ENCODE measurements around the gene PCDHB14.
"Not testable (repeated sequence)": the region's sequence is repeated elsewhere in the genome, so short reads cannot be mapped to it uniquely, and the experiment has no call there.

The PCDHB14 gene

GRCh38 chr5:141210849-141211248, 12.3 kb upstream of the PCDHB14 start:
- not testable (repeated sequence) for DNase-seq

GRCh38 chr5:141213656-141214339, 9.3 kb upstream of the PCDHB14 start, which contains the start of gene PCDHB13:
Gene PCDHB13, plus strand, starts transcription at chr5:141213919. Its CDS starts 205 bp downstream, at chr5:141214124.
- peak; percentile 2 for DNase-seq

- DNase-seq = not testable (repeated sequence)
Observed at GRCh38 chr5:141214583-141214982, 8.6 kb upstream of the PCDHB14 start.

- DNase-seq = not testable (repeated sequence)
Observed at GRCh38 chr5:141215504-141215903, 7.6 kb upstream of the PCDHB14 start.

GRCh38 chr5:141216035-141216434, 7.1 kb upstream of the PCDHB14 start:
- not testable (repeated sequence) for DNase-seq

GRCh38 chr5:141224844-141225243, 1.7 kb downstream of the PCDHB14 start:
- not testable (repeated sequence) for DNase-seq

GRCh38 chr5:141225421-141225820, 2.3 kb downstream of the PCDHB14 start:
- DNase-seq = not testable (repeated sequence)

GRCh38 chr5:141234109-141234667, 11.0 kb downstream of the PCDHB14 start:
- DNase-seq = peak; percentile 55

- not testable (repeated sequence) for DNase-seq
Observed at GRCh38 chr5:141235922-141236321, 12.8 kb downstream of the PCDHB14 start.

- no peak for DNase-seq
Observed at GRCh38 chr5:141236516-141237313, 13.6 kb downstream of the PCDHB14 start.

GRCh38 chr5:141241496-141241895, 18.4 kb downstream of the PCDHB14 start:
- no peak for DNase-seq

- peak; percentile 25 for DNase-seq
Observed at GRCh38 chr5:141245250-141245717, 22.1 kb downstream of the PCDHB14 start, which contains the start of gene PCDHB15. Gene PCDHB15, plus strand, starts transcription at chr5:141245395. Its CDS starts 184 bp downstream, at chr5:141245579.

- DNase-seq = not testable (repeated sequence)
Observed at GRCh38 chr5:141246971-141247370, 23.8 kb downstream of the PCDHB14 start.

- DNase-seq = not testable (repeated sequence)
Observed at GRCh38 chr5:141247434-141247833, 24.3 kb downstream of the PCDHB14 start.

- no peak for DNase-seq
Observed at GRCh38 chr5:141250576-141250975, 27.4 kb downstream of the PCDHB14 start.

GRCh38 chr5:141258464-141258863, 35.3 kb downstream of the PCDHB14 start:
- DNase-seq = no peak

GRCh38 chr5:141258948-141259347, 35.8 kb downstream of the PCDHB14 start:
- no peak for DNase-seq

- DNase-seq = no peak
Observed at GRCh38 chr5:141260458-141261237, 37.5 kb downstream of the PCDHB14 start.

- no peak for DNase-seq
Observed at GRCh38 chr5:141261238-141261546, 38.0 kb downstream of the PCDHB14 start.

- no peak for DNase-seq
Observed at GRCh38 chr5:141269195-141269594, 46.1 kb downstream of the PCDHB14 start.

- no peak for DNase-seq
Observed at GRCh38 chr5:141272906-141273305, 49.8 kb downstream of the PCDHB14 start.

All from COR-L47 (cell line).